K562 (cell line): ENCODE results near the gene GBP6. TPM values are rescaled to one million over a fixed set of nuclear protein-coding genes. Genes with fewer than 3 reads are reported as not detected.

Source experiments
- CBX8 ChIP-seq: fragments of 200-600 bp; sonication (generic); IDR thresholded peaks from 2 replicates; pipeline ENCODE4 v1.6.1; 2012; ENCODE audit warnings: borderline replicate concordance, mixed run types, low read depth, mild to moderate bottlenecking, moderate library complexity, mixed read lengths, low read length, control low read depth, inconsistent platforms; ENCODE audit not compliant: poor library complexity, severe bottlenecking; ENCODE audit errors: extremely low read depth
- CTBP1 ChIP-seq: fragments of 450-650 bp; IDR thresholded peaks from 2 replicates; pipeline ENCODE4 v1.6.1; 2016; ENCODE audit warnings: borderline replicate concordance
- SIN3B ChIP-seq: fragments of 450-650 bp; IDR thresholded peaks from 2 replicates; pipeline ENCODE4 v1.6.1; 2017; ENCODE audit warnings: low read depth, mild to moderate bottlenecking, moderate library complexity
- SP1 ChIP-seq: sonication (generic); formaldehyde crosslinking; IDR thresholded peaks from 2 replicates; pipeline ENCODE4 v1.8.1; 2022; ENCODE audit warnings: mild to moderate bottlenecking, missing genetic modification reagents
- TCF7L2 ChIP-seq: fragments of 150-350 bp; IDR thresholded peaks from 2 replicates; pipeline ENCODE4 v1.6.1; 2016; ENCODE audit warnings: low read depth, mild to moderate bottlenecking, low read length, moderate library complexity
- ZNF282 ChIP-seq: sonication (generic); formaldehyde crosslinking; IDR thresholded peaks from 2 replicates; pipeline ENCODE4 v1.8.1; 2023; ENCODE audit warnings: missing genetic modification reagents
- polyA plus RNA-seq, 8 experiments: library from polyadenylated mRNA; depleted of rRNA in 4 of 8; stranded (reverse) in 5 of 8; unstranded in 3 of 8; fragments of >200 nt; fragmentation: Nextera tagmentation in 2 of 8; fragmentation: Illumina TruSeq in 1 of 8; extraction: Ambion mirVana in 2 of 8; extraction: Trizol in 1 of 8; gene quantifications; 2 replicates each; pipeline versions ENCODE4 v1.2.1 to v1.2.3, GENCODE V29; 2011 to 2014; ENCODE audit warnings: inconsistent platforms in 1 of 8, missing spikeins in 1 of 8
- total RNA-seq, 7 experiments: library from RNA; depleted of rRNA in 6 of 7; stranded (reverse); fragments of >200 nt in 6 of 7; fragmentation: Illumina TruSeq in 2 of 7; extraction: Trizol in 2 of 7; gene quantifications; 2 replicates each; pipeline versions ENCODE4 v1.2.1 to v1.2.3, GENCODE V29; 2011 to 2021; ENCODE audit warnings: low replicate concordance in 1 of 7
- TF ChIP-seq, protein P1 (sequence below): fragments of 450-650 bp; IDR thresholded peaks from 2 replicates; pipeline ENCODE4 v1.6.1; 2016; ENCODE audit warnings: mild to moderate bottlenecking, moderate library complexity
- TF ChIP-seq, protein P2 (sequence below): sonication (generic); formaldehyde crosslinking; IDR thresholded peaks from 2 replicates; pipeline ENCODE4 v1.9.0; 2022; ENCODE audit warnings: mild to moderate bottlenecking, missing genetic modification reagents
- TF ChIP-seq, protein P3 (sequence below): fragments of 450-650 bp; formaldehyde crosslinking; IDR thresholded peaks from 2 replicates; pipeline ENCODE4 v1.4.0; 2020; ENCODE audit warnings: mild to moderate bottlenecking, moderate library complexity
- TF ChIP-seq, protein P4 (sequence below): fragments of 450-650 bp; IDR thresholded peaks from 2 replicates; pipeline ENCODE4 v1.6.1; 2016; ENCODE audit warnings: missing biosample characterization, missing genetic modification characterization

GBP6 gene
- total and polyA plus RNA-seq, 9 of the 15 experiments (the other 6 are each of a cell fraction or from before 2014, with no cell fraction given), result not detected

DNA sequence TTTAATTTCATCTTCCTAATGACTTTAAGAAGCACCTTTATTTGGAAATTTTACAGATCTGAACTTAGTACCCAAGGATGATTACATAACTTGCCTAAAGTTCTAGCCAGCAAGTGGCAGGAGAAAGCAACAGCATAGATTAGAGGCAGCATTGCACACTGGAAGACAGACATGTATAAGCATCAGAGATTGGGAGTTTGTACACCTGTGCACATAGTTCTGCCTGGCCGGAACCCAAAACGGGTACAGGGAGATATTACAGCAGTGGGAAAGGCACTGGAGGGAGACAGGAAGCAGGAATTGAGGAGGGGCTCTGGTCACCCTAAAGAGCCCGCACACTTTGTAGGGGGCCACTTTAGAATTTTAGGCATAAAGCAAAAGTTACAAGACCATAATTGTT lies 19.3 kb downstream of the GBP6 start (continued):
- TF ChIP-seq, protein P1, sequence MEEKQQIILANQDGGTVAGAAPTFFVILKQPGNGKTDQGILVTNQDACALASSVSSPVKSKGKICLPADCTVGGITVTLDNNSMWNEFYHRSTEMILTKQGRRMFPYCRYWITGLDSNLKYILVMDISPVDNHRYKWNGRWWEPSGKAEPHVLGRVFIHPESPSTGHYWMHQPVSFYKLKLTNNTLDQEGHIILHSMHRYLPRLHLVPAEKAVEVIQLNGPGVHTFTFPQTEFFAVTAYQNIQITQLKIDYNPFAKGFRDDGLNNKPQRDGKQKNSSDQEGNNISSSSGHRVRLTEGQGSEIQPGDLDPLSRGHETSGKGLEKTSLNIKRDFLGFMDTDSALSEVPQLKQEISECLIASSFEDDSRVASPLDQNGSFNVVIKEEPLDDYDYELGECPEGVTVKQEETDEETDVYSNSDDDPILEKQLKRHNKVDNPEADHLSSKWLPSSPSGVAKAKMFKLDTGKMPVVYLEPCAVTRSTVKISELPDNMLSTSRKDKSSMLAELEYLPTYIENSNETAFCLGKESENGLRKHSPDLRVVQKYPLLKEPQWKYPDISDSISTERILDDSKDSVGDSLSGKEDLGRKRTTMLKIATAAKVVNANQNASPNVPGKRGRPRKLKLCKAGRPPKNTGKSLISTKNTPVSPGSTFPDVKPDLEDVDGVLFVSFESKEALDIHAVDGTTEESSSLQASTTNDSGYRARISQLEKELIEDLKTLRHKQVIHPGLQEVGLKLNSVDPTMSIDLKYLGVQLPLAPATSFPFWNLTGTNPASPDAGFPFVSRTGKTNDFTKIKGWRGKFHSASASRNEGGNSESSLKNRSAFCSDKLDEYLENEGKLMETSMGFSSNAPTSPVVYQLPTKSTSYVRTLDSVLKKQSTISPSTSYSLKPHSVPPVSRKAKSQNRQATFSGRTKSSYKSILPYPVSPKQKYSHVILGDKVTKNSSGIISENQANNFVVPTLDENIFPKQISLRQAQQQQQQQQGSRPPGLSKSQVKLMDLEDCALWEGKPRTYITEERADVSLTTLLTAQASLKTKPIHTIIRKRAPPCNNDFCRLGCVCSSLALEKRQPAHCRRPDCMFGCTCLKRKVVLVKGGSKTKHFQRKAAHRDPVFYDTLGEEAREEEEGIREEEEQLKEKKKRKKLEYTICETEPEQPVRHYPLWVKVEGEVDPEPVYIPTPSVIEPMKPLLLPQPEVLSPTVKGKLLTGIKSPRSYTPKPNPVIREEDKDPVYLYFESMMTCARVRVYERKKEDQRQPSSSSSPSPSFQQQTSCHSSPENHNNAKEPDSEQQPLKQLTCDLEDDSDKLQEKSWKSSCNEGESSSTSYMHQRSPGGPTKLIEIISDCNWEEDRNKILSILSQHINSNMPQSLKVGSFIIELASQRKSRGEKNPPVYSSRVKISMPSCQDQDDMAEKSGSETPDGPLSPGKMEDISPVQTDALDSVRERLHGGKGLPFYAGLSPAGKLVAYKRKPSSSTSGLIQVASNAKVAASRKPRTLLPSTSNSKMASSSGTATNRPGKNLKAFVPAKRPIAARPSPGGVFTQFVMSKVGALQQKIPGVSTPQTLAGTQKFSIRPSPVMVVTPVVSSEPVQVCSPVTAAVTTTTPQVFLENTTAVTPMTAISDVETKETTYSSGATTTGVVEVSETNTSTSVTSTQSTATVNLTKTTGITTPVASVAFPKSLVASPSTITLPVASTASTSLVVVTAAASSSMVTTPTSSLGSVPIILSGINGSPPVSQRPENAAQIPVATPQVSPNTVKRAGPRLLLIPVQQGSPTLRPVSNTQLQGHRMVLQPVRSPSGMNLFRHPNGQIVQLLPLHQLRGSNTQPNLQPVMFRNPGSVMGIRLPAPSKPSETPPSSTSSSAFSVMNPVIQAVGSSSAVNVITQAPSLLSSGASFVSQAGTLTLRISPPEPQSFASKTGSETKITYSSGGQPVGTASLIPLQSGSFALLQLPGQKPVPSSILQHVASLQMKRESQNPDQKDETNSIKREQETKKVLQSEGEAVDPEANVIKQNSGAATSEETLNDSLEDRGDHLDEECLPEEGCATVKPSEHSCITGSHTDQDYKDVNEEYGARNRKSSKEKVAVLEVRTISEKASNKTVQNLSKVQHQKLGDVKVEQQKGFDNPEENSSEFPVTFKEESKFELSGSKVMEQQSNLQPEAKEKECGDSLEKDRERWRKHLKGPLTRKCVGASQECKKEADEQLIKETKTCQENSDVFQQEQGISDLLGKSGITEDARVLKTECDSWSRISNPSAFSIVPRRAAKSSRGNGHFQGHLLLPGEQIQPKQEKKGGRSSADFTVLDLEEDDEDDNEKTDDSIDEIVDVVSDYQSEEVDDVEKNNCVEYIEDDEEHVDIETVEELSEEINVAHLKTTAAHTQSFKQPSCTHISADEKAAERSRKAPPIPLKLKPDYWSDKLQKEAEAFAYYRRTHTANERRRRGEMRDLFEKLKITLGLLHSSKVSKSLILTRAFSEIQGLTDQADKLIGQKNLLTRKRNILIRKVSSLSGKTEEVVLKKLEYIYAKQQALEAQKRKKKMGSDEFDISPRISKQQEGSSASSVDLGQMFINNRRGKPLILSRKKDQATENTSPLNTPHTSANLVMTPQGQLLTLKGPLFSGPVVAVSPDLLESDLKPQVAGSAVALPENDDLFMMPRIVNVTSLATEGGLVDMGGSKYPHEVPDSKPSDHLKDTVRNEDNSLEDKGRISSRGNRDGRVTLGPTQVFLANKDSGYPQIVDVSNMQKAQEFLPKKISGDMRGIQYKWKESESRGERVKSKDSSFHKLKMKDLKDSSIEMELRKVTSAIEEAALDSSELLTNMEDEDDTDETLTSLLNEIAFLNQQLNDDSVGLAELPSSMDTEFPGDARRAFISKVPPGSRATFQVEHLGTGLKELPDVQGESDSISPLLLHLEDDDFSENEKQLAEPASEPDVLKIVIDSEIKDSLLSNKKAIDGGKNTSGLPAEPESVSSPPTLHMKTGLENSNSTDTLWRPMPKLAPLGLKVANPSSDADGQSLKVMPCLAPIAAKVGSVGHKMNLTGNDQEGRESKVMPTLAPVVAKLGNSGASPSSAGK, result no peak
- TF ChIP-seq, protein P2, sequence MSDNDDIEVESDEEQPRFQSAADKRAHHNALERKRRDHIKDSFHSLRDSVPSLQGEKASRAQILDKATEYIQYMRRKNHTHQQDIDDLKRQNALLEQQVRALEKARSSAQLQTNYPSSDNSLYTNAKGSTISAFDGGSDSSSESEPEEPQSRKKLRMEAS, result no peak
- no peak for TF ChIP-seq SP1 (CRISPR knock-in tag)
- TF ChIP-seq ZNF282, result no peak
- TF ChIP-seq CBX8, result no peak
- TF ChIP-seq TCF7L2, result no peak
- TF ChIP-seq, protein P3, sequence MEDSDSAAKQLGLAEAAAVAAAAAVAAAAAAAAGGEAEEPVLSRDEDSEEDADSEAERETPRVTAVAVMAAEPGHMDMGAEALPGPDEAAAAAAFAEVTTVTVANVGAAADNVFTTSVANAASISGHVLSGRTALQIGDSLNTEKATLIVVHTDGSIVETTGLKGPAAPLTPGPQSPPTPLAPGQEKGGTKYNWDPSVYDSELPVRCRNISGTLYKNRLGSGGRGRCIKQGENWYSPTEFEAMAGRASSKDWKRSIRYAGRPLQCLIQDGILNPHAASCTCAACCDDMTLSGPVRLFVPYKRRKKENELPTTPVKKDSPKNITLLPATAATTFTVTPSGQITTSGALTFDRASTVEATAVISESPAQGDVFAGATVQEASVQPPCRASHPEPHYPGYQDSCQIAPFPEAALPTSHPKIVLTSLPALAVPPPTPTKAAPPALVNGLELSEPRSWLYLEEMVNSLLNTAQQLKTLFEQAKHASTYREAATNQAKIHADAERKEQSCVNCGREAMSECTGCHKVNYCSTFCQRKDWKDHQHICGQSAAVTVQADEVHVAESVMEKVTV, result no peak
- TF ChIP-seq, protein P4, sequence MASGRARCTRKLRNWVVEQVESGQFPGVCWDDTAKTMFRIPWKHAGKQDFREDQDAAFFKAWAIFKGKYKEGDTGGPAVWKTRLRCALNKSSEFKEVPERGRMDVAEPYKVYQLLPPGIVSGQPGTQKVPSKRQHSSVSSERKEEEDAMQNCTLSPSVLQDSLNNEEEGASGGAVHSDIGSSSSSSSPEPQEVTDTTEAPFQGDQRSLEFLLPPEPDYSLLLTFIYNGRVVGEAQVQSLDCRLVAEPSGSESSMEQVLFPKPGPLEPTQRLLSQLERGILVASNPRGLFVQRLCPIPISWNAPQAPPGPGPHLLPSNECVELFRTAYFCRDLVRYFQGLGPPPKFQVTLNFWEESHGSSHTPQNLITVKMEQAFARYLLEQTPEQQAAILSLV (tag), result no peak
- no peak for TF ChIP-seq SIN3B
- TF ChIP-seq CTBP1, result no peak
